ENCODE data around the gene FGFR1OP2. TPM values are rescaled to one million over a fixed set of nuclear protein-coding genes. Genes with fewer than 3 reads are reported as not detected.
A peak's percentile ranks its signal among the peaks of the same experiment; 100 is the strongest.

FGFR1OP2 gene
- total and polyA plus RNA-seq, 12 donors: 43.5 to 154 (median 71.2) TPM

DNA sequence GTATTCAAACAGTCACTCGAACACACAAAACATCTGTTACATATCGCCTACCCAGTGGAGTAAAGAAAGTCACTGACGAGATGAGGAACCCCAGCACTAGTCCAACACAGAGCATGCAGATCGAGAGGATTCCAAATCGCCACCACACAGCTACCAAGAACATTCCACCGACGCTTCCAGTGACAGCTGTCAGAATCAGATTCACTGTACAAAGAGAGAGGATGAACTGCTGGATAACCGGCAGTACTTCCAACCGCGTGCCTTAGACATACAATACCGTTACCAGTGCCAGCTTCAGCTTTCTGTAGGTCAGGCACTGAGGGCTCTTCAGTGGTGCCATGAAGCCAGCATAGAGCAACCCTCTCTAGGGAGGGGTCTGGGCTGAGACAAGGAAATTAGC lies 41.5 kb downstream of the FGFR1OP2 start:
- H3K36me3 ChIP-seq (replicated peaks in 1 of 2): peaks cover 0 to 12% of the 10 kb centered on the region in 2 donors
- no peak overlapping the region for H3K27ac ChIP-seq
- H3K9me3 ChIP-seq (replicated peaks in 1 of 3): no peaks in the 10 kb centered on the region
- H3K4me3 ChIP-seq: no peak overlapping the region
- intact Hi-C loops (cut with DNase I): no loop called here
- H3K4me1 ChIP-seq (replicated peaks in 1 of 2): no peaks in the 10 kb centered on the region
- 92 to 97% (median 95%) methylated on average over 11 of the region's 11 CpGs for WGBS, 4 donors
- TF ChIP-seq POLR2A (IDR thresholded peaks at IDR 0.05): no peak
- TF ChIP-seq, protein P1, sequence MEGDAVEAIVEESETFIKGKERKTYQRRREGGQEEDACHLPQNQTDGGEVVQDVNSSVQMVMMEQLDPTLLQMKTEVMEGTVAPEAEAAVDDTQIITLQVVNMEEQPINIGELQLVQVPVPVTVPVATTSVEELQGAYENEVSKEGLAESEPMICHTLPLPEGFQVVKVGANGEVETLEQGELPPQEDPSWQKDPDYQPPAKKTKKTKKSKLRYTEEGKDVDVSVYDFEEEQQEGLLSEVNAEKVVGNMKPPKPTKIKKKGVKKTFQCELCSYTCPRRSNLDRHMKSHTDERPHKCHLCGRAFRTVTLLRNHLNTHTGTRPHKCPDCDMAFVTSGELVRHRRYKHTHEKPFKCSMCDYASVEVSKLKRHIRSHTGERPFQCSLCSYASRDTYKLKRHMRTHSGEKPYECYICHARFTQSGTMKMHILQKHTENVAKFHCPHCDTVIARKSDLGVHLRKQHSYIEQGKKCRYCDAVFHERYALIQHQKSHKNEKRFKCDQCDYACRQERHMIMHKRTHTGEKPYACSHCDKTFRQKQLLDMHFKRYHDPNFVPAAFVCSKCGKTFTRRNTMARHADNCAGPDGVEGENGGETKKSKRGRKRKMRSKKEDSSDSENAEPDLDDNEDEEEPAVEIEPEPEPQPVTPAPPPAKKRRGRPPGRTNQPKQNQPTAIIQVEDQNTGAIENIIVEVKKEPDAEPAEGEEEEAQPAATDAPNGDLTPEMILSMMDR (IDR thresholded peaks at IDR 0.05): no peak
- H3K27me3 ChIP-seq: no peaks in the 10 kb centered on the region
- DNase-seq: no peak

DNA sequence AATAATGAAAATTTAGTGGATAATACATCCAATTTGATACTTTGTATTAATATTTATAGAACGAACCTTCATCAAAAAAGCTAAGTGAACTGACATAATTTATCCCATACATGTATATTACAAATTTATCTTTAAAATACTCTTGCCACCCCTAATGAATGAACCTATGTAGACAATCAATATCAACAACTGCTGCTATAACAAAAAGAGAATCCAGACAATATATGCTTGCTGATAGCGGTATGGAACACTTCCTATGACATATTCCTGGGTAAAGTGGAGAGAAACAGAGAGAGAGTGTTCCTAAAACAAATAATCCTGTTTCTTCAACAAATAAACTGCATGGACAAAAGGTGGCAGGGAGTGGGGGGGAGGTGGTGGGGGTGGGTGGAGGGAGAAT lies 44.6 kb downstream of the FGFR1OP2 start:
- intact Hi-C loops (cut with DNase I): no loop called here
- Histone ChIP-seq H3K4me1 (replicated peaks in 1 of 2) (peaks cover 8 to 13% of the 10 kb centered on the region in 2 donors), H3K27me3 (no peaks in the 10 kb centered on the region), H3K36me3 (replicated peaks in 1 of 2) (peaks cover 0 to 12% of the 10 kb centered on the region in 2 donors), H3K4me3 (no peak overlapping the region), H3K27ac (no peak overlapping the region), H3K9me3 (replicated peaks in 1 of 3) (no peaks in the 10 kb centered on the region)
- no peak for TF ChIP-seq POLR2A (IDR thresholded peaks at IDR 0.05)
- TF ChIP-seq, protein P1 (IDR thresholded peaks at IDR 0.05): no peak
- no peak for DNase-seq
- 93 to 100% (median 97%) methylated on average over 2 of the region's 2 CpGs for whole genome bisulfite sequencing, 4 donors

DNA sequence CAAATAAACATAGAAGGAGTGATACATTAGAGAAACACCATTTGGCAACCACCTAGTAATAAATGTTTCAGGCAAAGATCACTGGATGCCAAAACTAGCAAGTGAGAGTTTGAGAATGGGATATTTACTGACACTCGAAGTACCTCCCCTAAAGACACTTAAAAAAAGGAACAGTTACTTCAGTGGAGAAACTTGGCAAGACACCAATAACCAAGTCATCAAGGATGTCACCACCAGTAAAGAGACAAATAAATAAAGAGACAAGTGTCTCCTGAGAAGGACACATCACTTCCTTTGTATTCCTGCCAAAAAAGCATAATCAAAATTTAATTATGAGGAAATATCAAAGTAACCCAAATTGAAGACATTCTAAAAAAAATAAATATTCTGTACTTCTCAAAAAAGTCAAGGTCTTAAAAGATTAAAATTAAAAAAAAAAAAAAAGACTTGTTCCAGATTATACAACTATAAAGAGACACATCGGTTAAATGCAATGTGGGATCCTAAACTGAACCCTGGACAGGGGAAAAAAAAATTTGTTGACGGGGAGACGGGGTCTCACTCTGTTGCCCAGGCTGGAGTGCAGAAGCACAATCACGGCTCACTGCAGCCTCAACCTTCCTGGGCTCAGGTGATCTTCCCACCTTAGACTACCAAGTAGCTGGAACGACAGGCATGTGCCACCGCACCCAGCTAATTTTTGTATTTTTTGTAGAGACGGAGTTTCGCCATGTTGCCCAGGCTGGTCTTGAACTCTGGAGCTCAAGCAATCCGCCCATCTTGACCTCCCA lies 49.6 kb downstream of the FGFR1OP2 start:
- Histone ChIP-seq H3K27ac (peak overlapping the region in 3 of 5 donors; percentile 43 to 48 (median 48)), H3K9me3 (replicated peaks in 1 of 3) (no peaks in the 10 kb centered on the region), H3K27me3 (no peaks in the 10 kb centered on the region), H3K4me1 (replicated peaks in 1 of 2) (peaks cover 11 to 18% of the 10 kb centered on the region in 2 donors), H3K36me3 (replicated peaks in 1 of 2) (peaks cover 0 to 15% of the 10 kb centered on the region in 2 donors), H3K4me3 (no peak overlapping the region)
- 68 to 72% (median 70%) methylated on average over 10 of the region's 10 CpGs for WGBS, 4 donors
- DNase-seq: peak in 3 of 7 donors; percentile 35 to 43 (median 42)
- TF ChIP-seq POLR2A (IDR thresholded peaks at IDR 0.05): no peak
- TF ChIP-seq, protein P1 (IDR thresholded peaks at IDR 0.05): no peak
- intact Hi-C loops (cut with DNase I): no loop called here

DNA sequence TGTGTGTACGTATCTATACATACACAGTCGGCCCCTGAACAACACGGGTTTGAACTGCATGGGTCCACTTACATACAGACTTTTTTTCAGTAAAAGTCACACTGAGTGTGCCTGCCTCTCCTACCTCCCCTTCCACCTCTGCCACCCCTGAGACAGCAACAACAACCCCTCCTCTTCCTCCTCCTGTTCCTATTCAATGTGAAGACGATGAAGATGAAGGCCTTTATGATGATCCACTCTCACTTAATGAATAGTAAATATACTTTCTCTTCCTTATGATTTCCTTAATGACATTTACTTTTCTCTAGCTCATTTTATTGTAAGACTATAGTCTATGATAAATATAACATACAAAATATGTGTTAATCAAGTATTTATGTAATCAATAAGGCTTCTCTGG lies 50.4 kb downstream of the FGFR1OP2 start:
- WGBS, 4 donors: 91 to 95% (median 92%) methylated on average over 4 of the region's 4 CpGs
- Histone ChIP-seq H3K27me3 (no peaks in the 10 kb centered on the region), H3K36me3 (replicated peaks in 1 of 2) (peaks cover 0 to 17% of the 10 kb centered on the region in 2 donors), H3K9me3 (replicated peaks in 1 of 3) (no peaks in the 10 kb centered on the region), H3K4me3 (no peak overlapping the region), H3K27ac (no peak overlapping the region), H3K4me1 (replicated peaks in 1 of 2) (peaks cover 11 to 18% of the 10 kb centered on the region in 2 donors)
- TF ChIP-seq, protein P1 (IDR thresholded peaks at IDR 0.05): no peak
- TF ChIP-seq POLR2A (IDR thresholded peaks at IDR 0.05): no peak
- no peak for DNase-seq
- intact Hi-C loops (cut with DNase I): no loop called here

All from adrenal gland (tissue), 12 donors.